ENCODE data around the gene PCNX4.

GRCh38 chr14:60154671-60155070 is 62.9 kb downstream of the PCNX4 start:
- no peak for TF ChIP-seq CTCF (IDR thresholded peaks at IDR 0.05)
- TF ChIP-seq POLR2A (IDR thresholded peaks at IDR 0.05) = no peak
- TF ChIP-seq EP300 (IDR thresholded peaks at IDR 0.05) = no peak
- TF ChIP-seq POLR2AphosphoS5 (IDR thresholded peaks at IDR 0.05) = no peak

All from stomach (tissue), 4 donors.